Measurements from ENCODE around the gene KIRREL3.

DNA sequence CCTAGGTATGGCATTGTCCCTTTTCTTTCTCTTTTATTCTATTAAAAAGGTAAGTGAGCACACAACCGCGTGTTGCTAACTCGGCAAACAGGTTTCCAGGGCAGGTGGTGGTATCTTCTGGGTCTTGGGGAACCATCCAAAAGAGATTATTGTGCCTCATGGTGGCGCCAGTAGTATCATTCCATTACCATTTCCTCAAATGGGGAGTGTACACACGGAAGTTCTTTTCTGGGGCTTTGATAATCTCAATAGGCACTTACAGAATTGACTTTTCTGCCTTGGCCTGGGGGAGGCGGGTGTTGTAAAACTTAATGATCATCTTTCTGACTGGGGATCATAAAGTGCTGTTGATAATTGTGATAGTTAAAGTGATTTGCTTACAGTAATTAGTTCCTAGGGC is 234.1 kb downstream of the KIRREL3 start:
- TF ChIP-seq, protein P1, sequence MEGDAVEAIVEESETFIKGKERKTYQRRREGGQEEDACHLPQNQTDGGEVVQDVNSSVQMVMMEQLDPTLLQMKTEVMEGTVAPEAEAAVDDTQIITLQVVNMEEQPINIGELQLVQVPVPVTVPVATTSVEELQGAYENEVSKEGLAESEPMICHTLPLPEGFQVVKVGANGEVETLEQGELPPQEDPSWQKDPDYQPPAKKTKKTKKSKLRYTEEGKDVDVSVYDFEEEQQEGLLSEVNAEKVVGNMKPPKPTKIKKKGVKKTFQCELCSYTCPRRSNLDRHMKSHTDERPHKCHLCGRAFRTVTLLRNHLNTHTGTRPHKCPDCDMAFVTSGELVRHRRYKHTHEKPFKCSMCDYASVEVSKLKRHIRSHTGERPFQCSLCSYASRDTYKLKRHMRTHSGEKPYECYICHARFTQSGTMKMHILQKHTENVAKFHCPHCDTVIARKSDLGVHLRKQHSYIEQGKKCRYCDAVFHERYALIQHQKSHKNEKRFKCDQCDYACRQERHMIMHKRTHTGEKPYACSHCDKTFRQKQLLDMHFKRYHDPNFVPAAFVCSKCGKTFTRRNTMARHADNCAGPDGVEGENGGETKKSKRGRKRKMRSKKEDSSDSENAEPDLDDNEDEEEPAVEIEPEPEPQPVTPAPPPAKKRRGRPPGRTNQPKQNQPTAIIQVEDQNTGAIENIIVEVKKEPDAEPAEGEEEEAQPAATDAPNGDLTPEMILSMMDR (IDR thresholded peaks at IDR 0.05; ENCODE audit: insufficient read depth, low read length, poor library complexity, severe bottlenecking), result no peak
- no peak for TF ChIP-seq EZH2phosphoT487 (conservative IDR thresholded peaks at IDR 0.05; ENCODE audit: low read length)

Measured in SU-DHL-6 (cell line).